ENCODE data around the gene IRF6. TPM values are rescaled to one million over a fixed set of nuclear protein-coding genes. Genes with fewer than 3 reads are reported as not detected.
A peak's percentile ranks its signal among the peaks of the same experiment; 100 is the strongest.

Gene IRF6
- polyA plus RNA-seq, 1 of the 3 experiments (the other 2 are of a cell fraction) = 0.94 TPM

- TF ChIP-seq EP300 (IDR thresholded peaks at IDR 0.05; ENCODE audit: borderline replicate concordance in 1 of 2, low read depth in 1 of 2, low read length in 1 of 2) (peak; percentile 45 to 99), RXRA (IDR thresholded peaks at IDR 0.05; ENCODE audit: borderline replicate concordance, low read depth) (0 out of 2 replicates have a peak, but pooled peaks have one; percentile 70), GATA2 (CRISPR knock-in tag; IDR thresholded peaks at IDR 0.05) (no peak), USF1 (IDR thresholded peaks at IDR 0.05; ENCODE audit: borderline replicate concordance, low read depth) (no peak), JUND (IDR thresholded peaks at IDR 0.05) (peak; percentile 97), POLR2AphosphoS5 (IDR thresholded peaks at IDR 0.05; ENCODE audit: low read depth, low read length) (peak; percentile 69), PBX3 (IDR thresholded peaks at IDR 0.05) (peak; percentile 94), YY1 (IDR thresholded peaks at IDR 0.05; ENCODE audit: low read depth) (peak; percentile 72), NFIC (IDR thresholded peaks at IDR 0.05; ENCODE audit: borderline replicate concordance) (peak; percentile 99), ZBTB33 (IDR thresholded peaks at IDR 0.05; ENCODE audit: borderline replicate concordance, low read depth) (peak; percentile 88), RFX5 (IDR thresholded peaks at IDR 0.05; ENCODE audit: low read length) (no peak), GABPA (IDR thresholded peaks at IDR 0.05; ENCODE audit: low read depth) (peak; percentile 62), MEF2A (IDR thresholded peaks at IDR 0.05; ENCODE audit: borderline replicate concordance, low read depth) (peak; percentile 98), FOSL2 (IDR thresholded peaks at IDR 0.05; ENCODE audit: borderline replicate concordance, low read depth) (peak; percentile 82; the same call in 1 of the 2 replicates), USF2 (IDR thresholded peaks at IDR 0.05; ENCODE audit: borderline replicate concordance, low read depth, low read length) (no peak), TAF1 (IDR thresholded peaks at IDR 0.05; ENCODE audit: borderline replicate concordance, low read depth, low read length) (peak; percentile 39; the same call in 1 of the 2 replicates), TEAD4 (IDR thresholded peaks at IDR 0.05; ENCODE audit: borderline replicate concordance, insufficient read depth) (peak; percentile 97), CHD2 (IDR thresholded peaks at IDR 0.05; ENCODE audit: low read length, partially characterized antibody) (no peak), ELF1 (IDR thresholded peaks at IDR 0.05) (no peak; the same call in none of the 2 replicates), RAD21 (IDR thresholded peaks at IDR 0.05; ENCODE audit: low read length) (no peak), TCF12 (IDR thresholded peaks at IDR 0.05) (peak; percentile 99)
Measured at GRCh38 chr1:209769171-209769904, 36.6 kb downstream of the IRF6 start (continued).
